Measurements from ENCODE around the gene ZMYND10.

Gene ZMYND10

GRCh38 chr3:50370594-50370993, 25.1 kb upstream of the ZMYND10 start:
- no peak for FAIRE-seq

- no peak for FAIRE-seq
Measured at GRCh38 chr3:50369012-50369670, 23.6 kb upstream of the ZMYND10 start.

GRCh38 chr3:50365842-50366220, 20.3 kb upstream of the ZMYND10 start:
- FAIRE-seq = no peak

- no peak for FAIRE-seq
Measured at GRCh38 chr3:50365080-50365841, 19.7 kb upstream of the ZMYND10 start.

GRCh38 chr3:50364573-50365079, 19.1 kb upstream of the ZMYND10 start:
- FAIRE-seq = no peak

- FAIRE-seq = no peak
Measured at GRCh38 chr3:50359760-50360110, 14.2 kb upstream of the ZMYND10 start.

GRCh38 chr3:50358911-50359759, 13.6 kb upstream of the ZMYND10 start, which contains the start of gene TMEM115:
Gene TMEM115 (minus strand): TSS chr3:50359521. CDS start chr3:50359063, 458 bp downstream.
- FAIRE-seq = peak; percentile 47

GRCh38 chr3:50358355-50358910, 12.9 kb upstream of the ZMYND10 start:
- FAIRE-seq = no peak

- FAIRE-seq = no peak
Measured at GRCh38 chr3:50357481-50357880, 11.9 kb upstream of the ZMYND10 start.

- FAIRE-seq = no peak
Measured at GRCh38 chr3:50356553-50356952, 11.0 kb upstream of the ZMYND10 start.

GRCh38 chr3:50355829-50356552, 10.5 kb upstream of the ZMYND10 start:
- FAIRE-seq = no peak

- no peak for FAIRE-seq
Measured at GRCh38 chr3:50354850-50355249, 9.3 kb upstream of the ZMYND10 start.

- FAIRE-seq = no peak
Measured at GRCh38 chr3:50354186-50354764, 8.7 kb upstream of the ZMYND10 start.

GRCh38 chr3:50353245-50354004, 7.9 kb upstream of the ZMYND10 start:
- no peak for FAIRE-seq

GRCh38 chr3:50352781-50353180, 7.2 kb upstream of the ZMYND10 start:
- FAIRE-seq = no peak

- no peak for FAIRE-seq
Measured at GRCh38 chr3:50351323-50351697, 5.8 kb upstream of the ZMYND10 start.

- no peak for FAIRE-seq
Measured at GRCh38 chr3:50350527-50351322, 5.2 kb upstream of the ZMYND10 start, which contains the start of the genes CYB561D2 and NPRL2. Gene CYB561D2 (plus strand): TSS chr3:50350862. CDS start chr3:50351434, 572 bp downstream. Gene NPRL2 (minus strand): TSS chr3:50350775. CDS start chr3:50350652, 123 bp downstream.

- FAIRE-seq = no peak
Measured at GRCh38 chr3:50350213-50350526, 4.6 kb upstream of the ZMYND10 start.

- FAIRE-seq = no peak
Measured at GRCh38 chr3:50347187-50347813, 1.8 kb upstream of the ZMYND10 start.

- no peak for FAIRE-seq
Measured at GRCh38 chr3:50345008-50345407, 524 bp downstream of the ZMYND10 start.

All from colon (tissue), 2 donors.